Endodermal cell (in vitro differentiated cells): ENCODE results near the gene ZBTB22. TPM values are rescaled to one million over a fixed set of nuclear protein-coding genes. Genes with fewer than 3 reads are reported as not detected.
"Not testable (repeated sequence)": the region's sequence is repeated elsewhere in the genome, so short reads cannot be mapped to it uniquely, and the experiment has no call there.

Source experiments
- DNase-seq: peaks from one replicate; pipeline ENCODE4 v3.0.0-alpha.2; 2017
- H3K27ac ChIP-seq: 2 replicates; pipeline ENCODE4 v1.5.1; 2013; ENCODE audit warnings: mild to moderate bottlenecking, low read depth, low read length, moderate library complexity
- H3K27me3 ChIP-seq: 2 replicates; pipeline ENCODE4 v1.6.1; 2013; ENCODE audit warnings: mild to moderate bottlenecking, low read length, moderate library complexity; ENCODE audit not compliant: insufficient read depth, control insufficient read depth, poor library complexity, severe bottlenecking
- H3K36me3 ChIP-seq: 2 replicates; pipeline ENCODE4 v1.7.0; 2013; ENCODE audit warnings: mild to moderate bottlenecking, low read length, moderate library complexity; ENCODE audit not compliant: control insufficient read depth, insufficient read depth
- H3K4me1 ChIP-seq: one replicate; pipeline ENCODE4 v1.7.0; 2013; ENCODE audit warnings: low read length; ENCODE audit not compliant: control insufficient read depth, insufficient read depth
- H3K4me3 ChIP-seq: 2 replicates; pipeline ENCODE4 v1.5.1; 2013; ENCODE audit warnings: mild to moderate bottlenecking, low read length, moderate library complexity
- H3K9ac ChIP-seq: 2 replicates; pipeline ENCODE4 v1.6.1; 2013; ENCODE audit warnings: mild to moderate bottlenecking, low read length, moderate library complexity; ENCODE audit not compliant: poor library complexity, severe bottlenecking; ENCODE audit errors: extremely low read depth
- H3K9me3 ChIP-seq: 2 replicates; pipeline ENCODE4 v1.6.1; 2013; ENCODE audit warnings: mild to moderate bottlenecking, low read length, moderate library complexity; ENCODE audit not compliant: control insufficient read depth
- H3K27ac Mint-ChIP-seq: 2 replicates; pipeline ENCODE4 v1.8.0; 2020; ENCODE audit warnings: mixed read lengths
- H3K27me3 Mint-ChIP-seq: 2 replicates; pipeline ENCODE4 v1.8.0; 2021; ENCODE audit warnings: mild to moderate bottlenecking, mixed read lengths; ENCODE audit not compliant: insufficient read depth
- H3K36me3 Mint-ChIP-seq: 2 replicates; pipeline ENCODE4 v1.8.0; 2020; ENCODE audit warnings: low read depth, mixed read lengths
- H3K4me1 Mint-ChIP-seq: 2 replicates; pipeline ENCODE4 v1.8.0; 2020; ENCODE audit warnings: mixed read lengths
- H3K4me3 Mint-ChIP-seq: 2 replicates; pipeline ENCODE4 v1.8.0; 2020; ENCODE audit warnings: mild to moderate bottlenecking, moderate library complexity, mixed read lengths
- H3K9me3 Mint-ChIP-seq: 2 replicates; pipeline ENCODE4 v1.8.0; 2020; ENCODE audit warnings: mild to moderate bottlenecking, mixed read lengths
- CTCF ChIP-seq: fragments of 200-600 bp; sonication (generic); conservative IDR thresholded peaks from 2 replicates; pipeline ENCODE4 v1.5.0; 2021; ENCODE audit warnings: antibody characterized with exemption, mild to moderate bottlenecking
- WGBS, 2 experiments: methylation state at CpG; one replicate each; pipeline versions ENCODE4 v1.1.5 to v1.1.7; 2013; ENCODE audit warnings: missing lambda C conversion rate in 2 of 2, mixed read lengths in 1 of 2; ENCODE audit not compliant: insufficient coverage in 1 of 2, insufficient read length in 1 of 2; 5-methylcytosine and 5-hydroxymethylcytosine counted together
- total RNA-seq, 2 donors: library from RNA; stranded (reverse); fragmentation: NEBNext Ultra II Directional in 1 of 2; extraction: Animal tissue kit (Norgen Biotek cat#: 25700) in 1 of 2; gene quantifications; 2 replicates in 1 of 2; 3 replicates in 1 of 2; pipeline ENCODE4 v1.2.1, GENCODE V29; 2021

Gene ZBTB22
- total RNA-seq, 2 donors from 2014 or later = 15.2 to 19.8 TPM

- H3K4me3 ChIP-seq = no peak overlapping the region
- no peaks in the 10 kb centered on the region for H3K9me3 ChIP-seq
- no peaks in the 10 kb centered on the region for H3K27me3 ChIP-seq
- H3K4me1 ChIP-seq = peaks cover 6% of the 10 kb centered on the region
- 33 to 37% methylated on average over 14 to 22 of the region's 22 CpGs for WGBS, 2 experiments
- no peak overlapping the region for H3K27ac ChIP-seq
- peak; percentile 78 for TF ChIP-seq CTCF
- peaks cover 51% of the 10 kb centered on the region for H3K4me1 Mint-ChIP-seq
- H3K9ac ChIP-seq = no peak overlapping the region
- no peak overlapping the region for H3K4me3 Mint-ChIP-seq
- DNase-seq = peak; percentile 76
- no peaks in the 10 kb centered on the region for H3K9me3 Mint-ChIP-seq
- H3K27ac Mint-ChIP-seq = no peak overlapping the region
- peaks cover 8% of the 10 kb centered on the region for H3K27me3 Mint-ChIP-seq
- no peaks in the 10 kb centered on the region for H3K36me3 ChIP-seq
- no peaks in the 10 kb centered on the region for H3K36me3 Mint-ChIP-seq
These were observed 27.5 kb upstream of the ZBTB22 start for GRCh38 chr6:33344701-33345697.

DNA sequence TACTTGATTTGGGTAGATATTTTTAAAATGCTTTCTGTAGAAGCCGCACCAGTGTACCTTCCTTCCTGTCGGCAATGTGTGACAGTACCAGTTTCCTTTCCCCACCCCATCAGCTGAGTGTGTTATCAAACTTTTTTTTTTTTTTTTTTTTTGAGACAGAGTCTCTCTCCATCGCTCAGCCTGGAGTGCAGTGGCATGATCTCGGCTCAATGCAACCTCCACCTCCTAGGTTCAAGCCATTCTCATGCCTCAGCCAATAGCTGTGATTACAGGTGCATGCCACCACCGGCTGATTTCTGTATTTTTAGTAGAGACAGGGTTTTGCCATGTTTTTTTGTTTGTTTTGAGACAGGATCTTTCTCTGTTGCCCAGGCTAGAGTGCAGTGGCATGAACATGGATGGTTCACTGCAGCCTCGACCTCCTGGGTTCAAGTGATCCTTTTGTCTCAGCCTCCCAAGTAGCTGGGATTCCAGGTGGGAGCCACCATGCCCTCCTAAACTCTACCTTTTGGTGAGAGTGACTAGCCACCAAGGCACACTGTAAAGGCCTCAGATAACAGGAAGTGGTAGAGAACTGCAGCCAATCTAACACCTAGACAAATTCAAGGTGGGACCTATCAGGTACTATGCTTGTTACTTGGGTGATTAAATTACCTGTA lies 26.5 kb upstream of the ZBTB22 start:
- Histone ChIP-seq H3K36me3 (no peaks in the 10 kb centered on the region), H3K27me3 (no peaks in the 10 kb centered on the region), H3K4me1 (peaks cover 6% of the 10 kb centered on the region), H3K27ac (no peak overlapping the region), H3K4me3 (no peak overlapping the region), H3K9me3 (no peaks in the 10 kb centered on the region), H3K9ac (no peak overlapping the region)
- no peaks in the 10 kb centered on the region for H3K9me3 Mint-ChIP-seq
- WGBS, 2 experiments = 91 to 100% methylated on average over 4 to 6 of the region's 6 CpGs
- H3K27me3 Mint-ChIP-seq = peaks cover 10% of the 10 kb centered on the region
- no peak overlapping the region for H3K4me3 Mint-ChIP-seq
- no peaks in the 10 kb centered on the region for H3K36me3 Mint-ChIP-seq
- H3K4me1 Mint-ChIP-seq = peaks cover 42% of the 10 kb centered on the region
- no peak overlapping the region for H3K27ac Mint-ChIP-seq
- TF ChIP-seq CTCF = no peak
- DNase-seq = no peak

DNA sequence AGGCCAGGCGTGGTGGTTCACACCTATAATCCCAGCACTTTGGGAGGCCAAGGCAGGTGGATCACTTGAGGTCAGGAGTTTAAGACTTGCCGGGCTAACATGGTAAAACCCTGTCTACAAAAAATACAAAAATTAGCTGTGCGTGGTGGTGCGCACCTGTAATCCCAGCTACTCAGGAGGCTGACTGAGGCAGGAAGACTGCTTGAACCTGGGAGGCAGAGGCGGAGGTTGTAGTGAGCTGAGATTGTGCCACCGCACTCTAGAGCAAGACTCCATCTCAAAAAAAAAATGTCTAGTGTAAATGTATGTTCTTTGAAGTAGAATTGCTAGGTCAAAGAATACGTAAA lies 26.0 kb upstream of the ZBTB22 start:
- H3K4me1 ChIP-seq, H3K9me3 Mint-ChIP-seq, H3K27ac ChIP-seq, H3K9ac ChIP-seq, H3K27me3 Mint-ChIP-seq, H3K27me3 ChIP-seq, H3K36me3 ChIP-seq, DNase-seq, H3K4me3 Mint-ChIP-seq, H3K27ac Mint-ChIP-seq, H3K4me3 ChIP-seq, H3K9me3 ChIP-seq, H3K36me3 Mint-ChIP-seq: not testable (repeated sequence)
- WGBS, 2 experiments = 92 to 95% methylated on average over 5 to 7 of the region's 7 CpGs
- H3K4me1 Mint-ChIP-seq = peaks cover 37% of the 10 kb centered on the region
